ENCODE data around the gene RPLP1. TPM values are rescaled to one million over a fixed set of nuclear protein-coding genes. Genes with fewer than 3 reads are reported as not detected.

RPLP1 gene
- total and polyA plus RNA-seq, 4 donors, result 45.2 to 765 (median 319) TPM

- Histone ChIP-seq H3K9ac (ENCODE audit: low read depth in 1 of 2, low read length in 2 of 2) (no peak overlapping the region), H3K36me3 (ENCODE audit: control insufficient read depth in 4 of 4, insufficient read depth in 3 of 4, low read depth in 1 of 4, low read length in 3 of 4) (no peaks in the 10 kb centered on the region), H3K27ac (ENCODE audit: low read depth in 1 of 2, low read length in 2 of 2) (no peak overlapping the region), H3K4me3 (ENCODE audit: low read depth in 1 of 3, low read length in 3 of 3) (no peak overlapping the region), H3K27me3 (ENCODE audit: control insufficient read depth in 4 of 4, insufficient read depth in 4 of 4, low read length in 3 of 4) (no peaks in the 10 kb centered on the region), H3K4me1 (ENCODE audit: control insufficient read depth in 4 of 4, insufficient read depth in 4 of 4, low read length in 3 of 4) (no peaks in the 10 kb centered on the region), H3K9me3 (ENCODE audit: control insufficient read depth in 4 of 4, low read length in 3 of 4) (no peaks in the 10 kb centered on the region)
- WGBS, result 91% methylated on average over 1 of the region's 1 CpG
- no peak for DNase-seq (ENCODE audit: low spot score)
- TF ChIP-seq FOXA2 (IDR thresholded peaks at IDR 0.05) (no peak), NR2F2 (IDR thresholded peaks at IDR 0.05) (no peak), JUND (IDR thresholded peaks at IDR 0.05) (no peak), RXRA (IDR thresholded peaks at IDR 0.05) (no peak), YY1 (IDR thresholded peaks at IDR 0.05) (no peak), HNF4G (IDR thresholded peaks at IDR 0.05) (no peak), EGR1 (IDR thresholded peaks at IDR 0.05; ENCODE audit: low read depth in 2 of 2) (no peak), MAX (IDR thresholded peaks at IDR 0.05) (no peak)
Measured at GRCh38 chr15:69433831-69434230, 18.8 kb upstream of the RPLP1 start.

- no peaks in the 10 kb centered on the region for H3K4me1 ChIP-seq (ENCODE audit: control insufficient read depth in 4 of 4, insufficient read depth in 4 of 4, low read length in 3 of 4)
- no peaks in the 10 kb centered on the region for H3K27me3 ChIP-seq (ENCODE audit: control insufficient read depth in 4 of 4, insufficient read depth in 4 of 4, low read length in 3 of 4)
- no peak for DNase-seq (ENCODE audit: low spot score)
- 89% methylated on average over 5 of the region's 5 CpGs for WGBS
- no peak overlapping the region for H3K27ac ChIP-seq (ENCODE audit: low read depth in 1 of 2, low read length in 2 of 2)
- H3K36me3 ChIP-seq (ENCODE audit: control insufficient read depth in 4 of 4, insufficient read depth in 3 of 4, low read depth in 1 of 4, low read length in 3 of 4), result no peaks in the 10 kb centered on the region
- no peaks in the 10 kb centered on the region for H3K9me3 ChIP-seq (ENCODE audit: control insufficient read depth in 4 of 4, low read length in 3 of 4)
- TF ChIP-seq REST (IDR thresholded peaks at IDR 0.05), result no peak
- no peak for TF ChIP-seq JUND (IDR thresholded peaks at IDR 0.05)
- no peak for TF ChIP-seq ATF3 (IDR thresholded peaks at IDR 0.05)
- TF ChIP-seq RXRA (IDR thresholded peaks at IDR 0.05), result no peak
- TF ChIP-seq RAD21 (IDR thresholded peaks at IDR 0.05), result no peak
- TF ChIP-seq NR2F2 (IDR thresholded peaks at IDR 0.05), result no peak
- TF ChIP-seq HNF4G (IDR thresholded peaks at IDR 0.05), result no peak
- TF ChIP-seq FOXA1 (IDR thresholded peaks at IDR 0.05), result no peak
- TF ChIP-seq CTCF (IDR thresholded peaks at IDR 0.05; ENCODE audit: low read depth, low read length, missing input control), result no peak
- TF ChIP-seq MAX (IDR thresholded peaks at IDR 0.05), result no peak
- TF ChIP-seq YY1 (IDR thresholded peaks at IDR 0.05), result no peak
- TF ChIP-seq ZBTB33 (IDR thresholded peaks at IDR 0.05), result no peak
- TF ChIP-seq EGR1 (IDR thresholded peaks at IDR 0.05; ENCODE audit: low read depth in 2 of 2), result no peak
- TF ChIP-seq FOXA2 (IDR thresholded peaks at IDR 0.05), result no peak
- no peak for TF ChIP-seq HNF4A (conservative IDR thresholded peaks at IDR 0.05)
- H3K9ac ChIP-seq (ENCODE audit: low read depth in 1 of 2, low read length in 2 of 2), result no peak overlapping the region
- H3K4me3 ChIP-seq (ENCODE audit: low read depth in 1 of 3, low read length in 3 of 3), result no peak overlapping the region
Measured at GRCh38 chr15:69434238-69434637, 18.4 kb upstream of the RPLP1 start.
